MM.1S (cell line): ENCODE results near the gene CTNNAL1.

Experiments used
- DNase-seq: peaks from one replicate; pipeline ENCODE4 v3.0.0-alpha.2; 2015
- H2AFZ ChIP-seq: fragments of 300-600 bp; sonication (generic); 2 replicates; pipeline ENCODE4 v1.6.0; 2016; ENCODE audit warnings: antibody characterized with exemption, low read length
- H3F3A ChIP-seq: fragments of 300-600 bp; sonication (generic); 2 replicates; pipeline ENCODE4 v1.6.1; 2016; ENCODE audit warnings: mild to moderate bottlenecking, antibody characterized with exemption, low read length, moderate library complexity, mixed read lengths; ENCODE audit not compliant: insufficient read depth
- H3K27ac ChIP-seq: fragments of 300-600 bp; sonication (generic); 2 replicates; pipeline ENCODE4 v1.5.1; 2016; ENCODE audit warnings: mild to moderate bottlenecking, low read length
- H3K27me3 ChIP-seq: fragments of 300-600 bp; sonication (generic); replicated peaks from 2 replicates; pipeline ENCODE4 v1.6.0; 2016; ENCODE audit warnings: low read length; ENCODE audit not compliant: insufficient read depth
- H3K36me3 ChIP-seq: fragments of 300-600 bp; sonication (generic); replicated peaks from 2 replicates; pipeline ENCODE4 v1.6.1; 2016; ENCODE audit warnings: mild to moderate bottlenecking, low read length, mixed read lengths; ENCODE audit not compliant: insufficient read depth
- H3K4me1 ChIP-seq: fragments of 300-600 bp; sonication (generic); 2 replicates; pipeline ENCODE4 v1.6.1; 2016; ENCODE audit warnings: low read length, mixed read lengths
- H3K4me2 ChIP-seq: fragments of 300-600 bp; sonication (generic); 2 replicates; pipeline ENCODE4 v1.6.0; 2016; ENCODE audit warnings: low read depth, low read length
- H3K4me3 ChIP-seq: fragments of 300-600 bp; sonication (generic); 2 replicates; pipeline ENCODE4 v1.5.1; 2016; ENCODE audit warnings: low read length, mixed read lengths
- H3K79me2 ChIP-seq: fragments of 300-600 bp; sonication (generic); 2 replicates; pipeline ENCODE4 v1.6.1; 2016; ENCODE audit warnings: mixed run types, low read length, mixed read lengths
- H3K9ac ChIP-seq: fragments of 300-600 bp; sonication (generic); 2 replicates; pipeline ENCODE4 v1.6.1; 2016; ENCODE audit warnings: low read length, mixed read lengths
- H3K9me2 ChIP-seq: fragments of 300-600 bp; sonication (generic); replicated peaks from 2 replicates; pipeline ENCODE4 v1.6.1; 2016; ENCODE audit warnings: mild to moderate bottlenecking, low read length, mixed read lengths; ENCODE audit not compliant: insufficient read depth
- H3K9me3 ChIP-seq: fragments of 300-600 bp; sonication (generic); replicated peaks from 2 replicates; pipeline ENCODE4 v1.6.1; 2016; ENCODE audit warnings: mild to moderate bottlenecking, low read length, mixed read lengths; ENCODE audit not compliant: insufficient read depth
- H4K20me1 ChIP-seq: fragments of 300-600 bp; sonication (generic); 2 replicates; pipeline ENCODE4 v1.6.1; 2016; ENCODE audit warnings: mild to moderate bottlenecking, low read length, moderate library complexity, mixed read lengths; ENCODE audit not compliant: insufficient read depth
- CTCF ChIP-seq: fragments of 300-600 bp; sonication (generic); IDR thresholded peaks from 2 replicates; pipeline ENCODE4 v1.5.1; 2016; ENCODE audit warnings: antibody characterized with exemption, low read length, mixed read lengths
- EZH2 ChIP-seq: fragments of 300-600 bp; sonication (generic); optimal IDR thresholded peaks from 2 replicates; pipeline ENCODE3; 2017; ENCODE audit warnings: low read depth, mild to moderate bottlenecking, antibody characterized with exemption, low read length, mixed read lengths
- EZH2phosphoT487 ChIP-seq: fragments of 300-600 bp; sonication (generic); IDR thresholded peaks from 2 replicates; pipeline ENCODE4 v1.6.1; 2018; ENCODE audit warnings: antibody characterized with exemption, low read length

Gene CTNNAL1

GRCh38 chr9:108950168-108950567 lies 63.1 kb downstream of the CTNNAL1 start:
- no peaks in the 10 kb centered on the region for H3K36me3 ChIP-seq
- no peak overlapping the region for H3K9ac ChIP-seq
- H3K27me3 ChIP-seq = no peaks in the 10 kb centered on the region
- no peak for TF ChIP-seq EZH2phosphoT487
- no peak for TF ChIP-seq CTCF
- no peak for TF ChIP-seq EZH2
- H3K4me1 ChIP-seq = no peaks in the 10 kb centered on the region
- no peak for DNase-seq
- H3K4me3 ChIP-seq = no peak overlapping the region
- H3K9me3 ChIP-seq = no peaks in the 10 kb centered on the region
- no peaks in the 10 kb centered on the region for H3F3A ChIP-seq
- no peaks in the 10 kb centered on the region for H3K79me2 ChIP-seq
- no peaks in the 10 kb centered on the region for H4K20me1 ChIP-seq
- no peak overlapping the region for H3K4me2 ChIP-seq
- H3K27ac ChIP-seq = no peak overlapping the region
- H3K9me2 ChIP-seq = no peaks in the 10 kb centered on the region
- H2AFZ ChIP-seq = no peak overlapping the region

- peaks cover 13% of the 10 kb centered on the region for H3K79me2 ChIP-seq
- no peak overlapping the region for H3K4me2 ChIP-seq
- TF ChIP-seq EZH2 (no peak), CTCF (no peak), EZH2phosphoT487 (no peak)
- H3K27me3 ChIP-seq = no peaks in the 10 kb centered on the region
- H3K9me2 ChIP-seq = no peaks in the 10 kb centered on the region
- H3F3A ChIP-seq = peaks cover 2% of the 10 kb centered on the region; the same call in 1 of the 2 replicates
- no peaks in the 10 kb centered on the region; the same call in 1 of the 2 replicates for H3K36me3 ChIP-seq
- 0 out of 2 replicates have a peak, but pooled peaks cover 7% of the 10 kb centered on the region for H3K4me1 ChIP-seq
- H4K20me1 ChIP-seq = no peaks in the 10 kb centered on the region
- no peak for DNase-seq
- H2AFZ ChIP-seq = no peak overlapping the region
- no peak overlapping the region for H3K4me3 ChIP-seq
- H3K9ac ChIP-seq = no peak overlapping the region
- H3K27ac ChIP-seq = no peak overlapping the region
- no peaks in the 10 kb centered on the region for H3K9me3 ChIP-seq
These were observed 73.3 kb downstream of the CTNNAL1 start for GRCh38 chr9:108939975-108940374.

- H2AFZ ChIP-seq = no peak overlapping the region
- H3K9me2 ChIP-seq = no peaks in the 10 kb centered on the region
- TF ChIP-seq EZH2 = no peak
- TF ChIP-seq EZH2phosphoT487 = no peak
- TF ChIP-seq CTCF = no peak
- H3K27me3 ChIP-seq = no peaks in the 10 kb centered on the region
- no peak for DNase-seq
- H3K36me3 ChIP-seq = no peaks in the 10 kb centered on the region; the same call in 1 of the 2 replicates
- no peak overlapping the region for H3K9ac ChIP-seq
- H3K4me2 ChIP-seq = no peak overlapping the region
- H4K20me1 ChIP-seq = no peaks in the 10 kb centered on the region
- H3K79me2 ChIP-seq = peaks cover 23% of the 10 kb centered on the region
- no peaks in the 10 kb centered on the region for H3K9me3 ChIP-seq
- H3K4me3 ChIP-seq = no peak overlapping the region
- H3K27ac ChIP-seq = no peak overlapping the region
- H3K4me1 ChIP-seq = 0 out of 2 replicates have a peak, but pooled peaks cover 8% of the 10 kb centered on the region
- peaks cover 14% of the 10 kb centered on the region for H3F3A ChIP-seq
These were observed 75.6 kb downstream of the CTNNAL1 start for GRCh38 chr9:108937561-108938305.
